GM21423 (cell line): ENCODE measurements around the gene GOLM1.

Experiments
- ATAC-seq: cut with Tn5 transposase; IDR thresholded peaks from one replicate; pipeline ENCODE4 v1.9.1; 2021; ENCODE audit warnings: mild to moderate bottlenecking, moderate library complexity; ENCODE audit not compliant: unreplicated experiment

The GOLM1 gene

DNA sequence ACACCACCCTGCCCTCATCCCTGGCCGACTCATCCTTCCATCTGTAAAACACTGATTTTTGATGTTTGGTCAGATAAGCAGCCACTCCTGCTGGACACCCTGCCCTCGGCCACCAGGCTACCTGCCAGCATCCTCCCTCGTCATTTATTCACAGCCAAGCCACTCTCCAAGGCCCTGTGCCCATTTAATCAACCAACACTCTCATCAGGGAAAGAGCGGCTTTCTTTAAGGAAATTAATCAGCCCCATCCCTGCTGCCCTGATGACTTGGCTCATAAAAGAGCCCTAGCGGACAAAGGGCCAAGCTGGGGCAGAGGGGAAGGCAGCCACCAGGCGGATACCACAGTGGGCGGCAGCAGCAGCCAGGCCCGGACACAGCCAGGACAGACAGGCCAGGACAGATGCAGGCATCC, 52.4 kb downstream of the GOLM1 start:
- ATAC-seq = no peak

DNA sequence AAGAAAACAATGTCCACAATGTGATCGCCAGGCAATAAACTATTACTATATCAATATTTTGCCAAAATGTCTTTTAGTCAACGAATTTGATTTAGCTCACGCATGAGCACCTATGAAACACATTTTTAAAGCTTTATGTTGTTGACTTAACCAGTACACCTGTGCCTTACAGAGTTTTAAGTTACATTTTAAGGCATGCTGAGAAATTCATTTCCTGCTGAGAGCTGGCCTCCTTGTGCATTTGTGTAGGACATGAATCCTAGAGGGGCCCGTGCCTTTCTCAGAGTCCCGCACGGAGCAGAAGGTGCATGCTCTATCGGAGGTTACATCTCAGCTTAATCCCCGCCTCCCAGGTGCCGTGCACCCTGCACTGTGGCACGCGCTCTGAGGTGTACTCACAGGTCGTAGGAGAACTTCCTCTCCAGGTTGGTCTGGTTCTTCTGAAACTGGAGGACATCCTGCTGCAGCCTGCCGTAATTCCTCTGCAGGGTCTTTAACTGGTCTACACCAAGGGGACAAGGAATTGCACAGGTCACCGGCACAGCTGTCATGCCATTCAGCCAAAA, 53.2 kb downstream of the GOLM1 start:
- ATAC-seq = no peak

DNA sequence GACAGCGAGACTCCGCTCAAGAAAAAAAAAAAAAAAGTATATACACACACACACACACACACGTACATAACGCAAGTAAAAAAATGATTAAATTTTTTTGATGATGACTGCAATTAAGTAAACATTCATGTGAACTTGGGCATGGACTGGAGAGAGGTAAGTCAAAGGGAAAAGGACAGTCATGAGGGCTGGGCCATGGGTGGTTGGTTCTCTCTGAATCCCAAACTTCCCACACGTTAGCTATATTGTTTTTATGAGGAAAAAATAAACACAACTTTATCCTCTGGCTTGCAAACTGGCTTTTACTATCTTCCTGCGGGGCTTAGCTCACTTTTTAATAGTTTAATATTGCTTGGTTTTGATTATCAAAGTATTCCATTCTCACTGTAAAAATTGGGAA, 53.7 kb downstream of the GOLM1 start:
- ATAC-seq = no peak

DNA sequence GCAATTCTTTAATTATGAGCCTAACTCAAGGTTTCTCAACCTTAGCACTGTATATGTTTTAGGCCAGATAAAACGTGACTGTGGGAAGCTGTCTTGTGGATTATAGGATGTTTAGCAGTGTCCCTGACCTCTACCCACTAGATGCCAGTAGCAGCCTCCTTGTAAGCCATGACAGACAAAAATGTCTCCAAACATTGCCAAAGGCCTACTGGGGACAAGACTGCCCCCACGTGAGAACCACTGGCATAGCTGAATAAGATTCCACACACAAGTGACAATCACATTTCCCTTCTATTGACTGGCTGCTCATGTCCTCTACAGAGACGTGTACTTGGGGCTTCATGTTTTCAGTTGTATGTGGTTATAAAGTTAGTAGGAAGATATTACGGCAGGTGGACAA, 55.4 kb downstream of the GOLM1 start:
- no peak for ATAC-seq

DNA sequence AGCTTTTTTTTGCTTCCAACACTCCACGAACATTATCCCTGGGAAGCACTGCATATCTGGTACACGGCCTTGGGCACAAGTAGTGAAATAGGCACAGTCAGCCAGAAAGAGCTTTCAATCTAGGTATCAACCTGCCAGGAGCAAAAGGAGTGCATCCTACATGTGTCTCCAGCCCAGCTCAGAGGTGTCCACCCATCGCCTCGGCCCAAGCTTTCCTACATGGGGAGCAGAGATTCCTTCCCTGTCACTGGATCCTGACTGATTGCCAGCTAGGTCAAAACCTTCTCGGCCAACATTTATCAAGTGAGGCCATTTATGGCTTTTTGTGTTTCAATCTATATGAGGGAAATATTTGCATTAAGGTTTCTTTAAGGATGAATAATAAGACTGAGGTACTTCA, 55.8 kb downstream of the GOLM1 start:
- ATAC-seq = no peak

DNA sequence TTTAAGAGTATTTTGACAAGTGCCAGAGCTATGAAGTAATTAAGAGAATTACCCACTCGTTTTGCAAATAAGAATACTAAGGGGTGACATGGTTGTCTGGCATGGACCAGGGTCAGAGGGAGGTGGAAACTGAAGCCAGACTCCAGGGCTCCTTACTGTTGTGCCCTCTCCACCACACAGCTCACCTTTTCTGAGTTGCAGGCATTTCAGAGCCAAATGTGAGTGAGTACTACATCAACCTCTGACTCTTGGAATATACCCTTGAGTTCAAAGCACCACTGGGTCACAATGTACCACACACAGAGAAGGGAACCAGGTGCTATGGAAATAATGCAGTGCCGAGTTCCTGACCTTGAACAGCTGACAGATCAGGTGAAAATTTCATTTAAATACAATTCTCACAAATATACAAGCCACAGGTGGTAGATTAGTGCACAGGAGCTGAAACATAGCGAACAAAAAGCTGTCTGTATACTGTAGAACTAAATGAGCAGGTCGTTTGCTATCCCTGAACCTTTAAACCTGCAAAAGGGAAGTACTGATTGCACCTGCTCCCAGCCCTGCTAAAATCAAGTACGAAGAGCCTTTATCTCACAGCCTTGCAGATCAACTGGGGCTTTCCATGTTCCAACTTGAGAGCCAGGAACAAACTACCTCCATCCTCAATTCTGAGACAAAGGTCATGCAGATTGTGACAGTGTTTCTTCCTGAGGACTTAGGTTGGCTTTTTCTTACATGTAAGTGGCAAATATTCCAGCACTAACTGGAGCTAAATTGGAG, 57.0 kb downstream of the GOLM1 start:
- no peak for ATAC-seq

DNA sequence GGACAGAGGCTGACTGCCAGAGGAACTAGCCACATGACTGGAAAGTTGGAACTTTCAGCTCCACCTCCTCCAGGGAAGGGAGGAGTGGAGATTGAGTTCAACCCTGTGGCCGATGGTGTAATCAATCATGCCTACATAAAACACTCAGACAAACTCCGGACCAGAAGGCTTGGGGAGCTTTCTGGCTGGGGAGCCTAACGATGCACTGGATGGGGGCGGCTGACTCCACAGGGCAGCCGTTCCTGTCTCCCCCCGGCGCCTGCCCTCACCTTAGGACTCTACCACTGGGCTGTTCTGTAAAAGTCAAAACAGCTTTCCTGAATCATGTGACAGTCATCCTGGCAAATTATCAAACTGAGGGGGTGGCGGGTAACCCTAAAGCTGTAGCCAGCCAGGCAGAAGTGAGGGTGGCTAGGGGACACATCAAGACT, 58.0 kb downstream of the GOLM1 start:
- ATAC-seq = no peak

DNA sequence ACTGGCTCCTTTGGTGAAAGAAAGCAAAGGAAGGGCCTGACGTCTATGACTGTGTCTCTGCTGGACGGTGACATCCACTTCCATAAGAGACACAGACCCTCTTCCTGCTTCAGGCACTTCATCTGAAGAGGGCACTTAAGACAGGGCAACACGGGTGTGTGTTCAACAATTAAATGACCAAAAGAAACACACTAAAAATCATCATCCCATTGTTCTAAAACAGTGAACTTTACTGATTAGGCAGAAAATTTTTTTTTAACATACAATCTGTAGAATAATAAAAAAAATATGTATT, 58.5 kb downstream of the GOLM1 start:
- no peak for ATAC-seq

DNA sequence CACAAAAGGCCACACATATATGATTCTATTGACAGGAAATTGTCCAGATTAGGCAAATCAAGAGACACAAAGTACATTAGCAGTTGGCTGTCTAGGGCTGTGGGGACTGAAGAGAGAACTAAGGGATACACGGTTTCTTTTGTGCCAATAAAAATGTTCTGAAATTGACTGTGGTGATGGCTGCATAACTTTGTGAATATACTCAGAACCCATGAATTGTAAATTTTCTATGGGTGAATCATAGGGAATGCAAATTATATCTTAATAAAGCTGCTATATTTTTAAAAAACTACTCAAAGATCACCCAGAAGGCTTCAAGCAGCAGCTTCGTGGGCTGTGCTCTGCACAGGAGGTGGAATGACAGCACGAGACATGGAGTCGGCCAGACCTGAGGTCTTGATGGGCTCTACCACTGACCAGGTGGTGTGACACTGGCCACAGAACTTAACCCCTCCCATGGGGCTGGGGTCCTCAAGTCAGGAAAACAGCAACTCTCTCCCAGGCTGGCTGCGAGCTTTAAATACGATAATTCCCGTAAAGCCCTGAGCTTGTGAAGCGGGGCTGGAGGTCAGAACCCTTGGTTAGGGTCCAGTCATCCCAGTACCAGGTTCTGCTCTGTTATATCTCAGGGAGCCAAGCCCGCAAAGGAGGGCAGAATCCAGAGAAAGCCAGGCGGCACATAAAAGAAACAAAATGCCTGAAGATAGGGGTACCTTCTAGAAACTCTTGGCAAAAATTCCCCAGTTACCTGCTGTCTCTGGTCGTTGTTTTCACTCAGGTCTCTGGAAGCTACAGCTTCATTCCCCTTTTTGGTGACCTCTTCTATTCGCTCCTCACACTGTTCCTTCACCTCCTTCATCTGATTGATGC, 59.1 kb downstream of the GOLM1 start:
- ATAC-seq = no peak

DNA sequence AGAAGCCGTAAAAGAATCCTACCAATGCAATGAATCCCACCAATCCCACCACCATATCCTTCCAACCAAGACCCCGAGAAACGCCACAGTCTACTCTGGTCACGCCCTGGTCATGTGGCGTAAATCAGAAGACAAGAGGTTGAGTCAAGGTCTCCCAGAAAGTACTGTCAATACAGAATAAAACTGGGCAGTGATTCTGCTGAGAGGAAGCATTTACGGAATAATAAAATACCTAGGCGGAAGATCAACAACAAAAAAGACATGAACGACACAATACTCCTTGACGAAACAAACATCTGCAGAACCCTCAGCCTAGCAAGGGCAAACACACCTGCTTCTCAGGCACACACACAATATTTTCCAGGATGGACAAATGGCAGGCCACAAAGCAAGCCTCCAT, 62.8 kb downstream of the GOLM1 start:
- no peak for ATAC-seq

DNA sequence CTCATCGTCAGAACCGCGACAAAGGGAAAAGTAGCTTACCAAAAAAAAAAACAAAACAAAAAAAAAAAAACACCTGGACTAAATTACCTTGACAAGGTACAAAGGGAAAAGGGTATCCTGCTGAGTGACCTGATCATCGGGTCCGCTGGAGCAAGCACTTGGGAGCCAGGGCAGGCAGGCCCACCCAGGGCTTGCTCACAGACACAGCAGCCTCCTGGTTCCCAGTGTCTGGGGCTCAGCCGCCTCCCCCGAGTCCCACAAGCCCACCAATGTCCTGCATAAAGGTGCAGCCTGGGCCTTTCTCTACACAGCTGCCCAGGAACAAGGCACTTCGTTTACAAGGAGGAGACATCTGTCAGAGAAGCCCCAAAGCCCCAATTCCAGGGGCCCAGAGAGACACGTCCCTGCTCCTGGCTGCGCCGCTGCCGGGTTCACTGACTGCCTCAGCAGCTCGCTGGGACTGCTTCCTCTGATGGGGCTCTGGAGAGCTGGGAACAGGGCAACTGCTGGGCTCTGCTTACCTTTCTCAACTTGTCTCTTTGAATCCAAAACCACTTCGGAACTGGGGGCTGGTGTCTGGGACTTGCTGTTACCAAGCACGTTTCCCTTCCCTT, 63.4 kb downstream of the GOLM1 start:
- no peak for ATAC-seq

DNA sequence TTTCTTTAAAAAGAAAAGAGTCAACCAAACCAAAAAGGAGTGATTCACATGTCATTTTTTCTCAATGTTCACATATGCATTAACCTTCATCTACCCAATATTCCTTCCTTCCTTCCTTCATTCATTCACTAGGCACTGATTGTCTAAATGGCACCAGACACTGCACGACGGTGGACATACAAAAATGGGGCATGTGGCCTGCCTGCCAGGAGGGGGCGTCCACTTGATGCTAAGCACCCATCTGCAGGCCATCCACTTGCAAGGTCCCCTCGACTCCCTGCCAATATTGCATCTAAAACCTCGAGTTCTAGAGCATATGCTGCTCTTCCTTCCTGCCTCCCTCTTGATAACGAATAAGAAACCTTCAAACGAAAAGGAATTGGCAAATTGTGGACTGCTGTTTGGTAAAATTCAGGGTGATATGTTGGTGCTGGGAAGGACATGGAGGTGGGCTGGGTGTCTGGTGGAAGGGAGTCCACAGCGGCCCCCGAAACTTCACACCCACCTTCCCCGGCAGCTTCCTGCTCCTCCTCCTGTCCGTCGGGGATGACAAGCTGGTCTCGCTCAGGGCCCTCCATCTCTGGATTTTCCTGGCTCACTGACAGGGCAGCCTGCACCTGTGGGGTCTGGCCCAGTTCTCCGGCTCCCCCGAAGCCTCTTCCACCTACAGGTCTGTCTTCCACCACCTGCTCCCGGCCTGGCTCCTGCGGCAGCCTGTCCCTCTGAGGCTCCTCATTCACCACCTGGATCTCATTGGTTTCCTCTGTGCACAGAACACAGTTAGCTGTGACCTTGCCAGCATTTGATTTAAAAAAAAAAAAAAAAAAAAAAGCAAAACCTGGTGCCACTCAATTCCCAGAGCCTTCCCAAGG, 64.3 kb downstream of the GOLM1 start:
- ATAC-seq = no peak

DNA sequence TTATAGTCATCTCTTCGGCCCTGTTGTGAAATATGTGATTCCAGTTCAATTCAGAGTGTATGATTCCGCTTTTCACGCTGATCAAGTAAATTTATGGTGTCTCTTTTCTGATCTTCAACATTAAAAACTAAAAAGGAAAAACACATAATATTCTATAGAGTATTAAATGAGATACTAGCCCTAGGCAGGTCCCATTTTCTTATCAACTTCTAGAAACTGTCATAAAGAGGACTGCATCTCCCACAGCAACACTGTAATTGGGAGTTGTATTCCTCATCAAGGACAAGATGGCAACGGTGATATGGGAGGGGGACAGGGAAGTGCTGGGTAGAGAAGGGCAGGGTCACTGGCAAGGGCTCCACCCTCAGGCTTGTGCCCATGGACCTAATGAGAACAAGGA, 71.6 kb downstream of the GOLM1 start:
- ATAC-seq = no peak

DNA sequence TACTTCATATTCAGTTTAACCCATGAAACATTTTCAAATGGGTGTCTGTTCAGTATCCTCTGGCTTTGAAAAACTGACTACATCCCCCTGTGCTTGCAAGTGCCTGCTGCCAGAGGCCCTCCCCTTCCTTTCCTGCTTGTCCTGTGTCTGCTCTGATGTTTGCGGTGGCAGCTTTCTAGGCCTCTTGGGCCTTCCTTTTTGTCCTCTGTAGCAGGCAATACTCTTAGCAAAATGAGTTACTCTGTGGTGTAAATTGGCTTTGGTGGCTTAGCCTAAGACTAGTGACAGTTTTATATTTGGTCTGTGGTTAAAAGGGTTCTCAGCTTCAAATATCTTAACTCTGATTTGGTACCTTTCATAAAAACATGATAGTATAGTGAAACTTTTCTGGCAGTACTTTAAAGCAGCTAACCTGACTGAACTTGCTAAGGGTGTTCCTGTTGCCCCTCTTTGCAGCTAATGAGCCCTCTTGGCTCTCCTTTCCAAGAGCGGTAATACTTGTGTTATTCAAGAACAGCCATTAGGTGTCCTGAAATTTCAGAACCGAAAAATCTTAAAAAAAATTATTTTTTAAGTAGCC, 76.6 kb downstream of the GOLM1 start:
- ATAC-seq = no peak

DNA sequence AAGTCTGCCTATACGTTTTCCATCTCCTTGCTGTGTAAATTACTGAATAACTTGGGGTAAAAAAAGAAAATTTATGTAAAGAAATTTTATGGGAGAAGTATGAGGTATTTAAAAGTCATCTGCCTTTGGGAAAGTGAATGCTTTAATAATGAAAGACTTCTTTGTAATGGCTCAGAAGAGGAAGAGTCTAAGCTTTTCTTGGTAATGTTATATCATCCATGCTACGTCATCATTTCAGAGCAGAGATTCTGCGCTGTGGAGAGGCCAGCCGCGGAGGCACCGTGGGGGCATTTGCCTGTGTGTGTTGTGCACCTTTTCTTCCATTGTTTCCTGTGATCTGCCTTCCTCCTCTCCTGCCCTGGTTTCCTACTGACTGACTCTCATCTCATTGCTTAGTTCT, 78.2 kb downstream of the GOLM1 start:
- ATAC-seq = no peak

DNA sequence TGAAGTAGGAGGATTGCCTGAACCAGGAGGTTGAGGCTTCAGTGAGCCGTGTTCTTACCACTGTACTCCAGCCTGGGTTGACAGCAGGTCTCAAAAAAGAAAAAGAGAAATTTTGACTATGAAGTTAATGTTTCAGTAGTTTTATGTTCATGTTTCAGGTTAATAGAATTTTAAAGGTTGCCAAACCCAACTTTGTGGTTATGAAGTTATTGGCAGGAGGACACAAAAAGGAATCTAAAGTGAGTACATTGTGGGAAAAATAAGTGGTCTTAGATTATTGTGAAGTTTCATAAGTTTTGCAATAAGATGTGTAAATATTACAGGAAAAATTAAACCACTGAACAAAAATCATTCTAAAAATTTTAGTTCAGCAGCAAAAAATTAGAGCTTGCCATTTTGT, 78.6 kb downstream of the GOLM1 start:
- no peak for ATAC-seq

DNA sequence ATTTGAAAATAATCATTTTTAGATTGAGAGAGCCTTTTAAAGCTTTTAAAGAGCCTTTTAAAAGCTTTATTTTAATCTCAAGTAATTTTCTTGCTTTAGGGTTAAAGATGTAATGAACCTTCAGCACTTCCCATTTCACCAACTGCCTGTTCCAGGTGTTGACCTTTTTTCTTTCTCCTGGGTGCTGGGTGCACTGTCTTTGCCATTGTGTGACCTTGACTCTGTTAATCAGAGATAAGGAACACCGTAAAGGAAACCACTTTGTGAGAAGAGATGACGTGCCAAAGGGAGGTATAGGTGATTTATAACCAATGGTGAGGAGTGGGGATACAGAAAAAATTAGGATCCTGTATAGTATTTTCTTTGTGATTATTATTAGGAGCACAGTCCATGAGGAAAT, 90.2 kb downstream of the GOLM1 start:
- ATAC-seq = no peak

DNA sequence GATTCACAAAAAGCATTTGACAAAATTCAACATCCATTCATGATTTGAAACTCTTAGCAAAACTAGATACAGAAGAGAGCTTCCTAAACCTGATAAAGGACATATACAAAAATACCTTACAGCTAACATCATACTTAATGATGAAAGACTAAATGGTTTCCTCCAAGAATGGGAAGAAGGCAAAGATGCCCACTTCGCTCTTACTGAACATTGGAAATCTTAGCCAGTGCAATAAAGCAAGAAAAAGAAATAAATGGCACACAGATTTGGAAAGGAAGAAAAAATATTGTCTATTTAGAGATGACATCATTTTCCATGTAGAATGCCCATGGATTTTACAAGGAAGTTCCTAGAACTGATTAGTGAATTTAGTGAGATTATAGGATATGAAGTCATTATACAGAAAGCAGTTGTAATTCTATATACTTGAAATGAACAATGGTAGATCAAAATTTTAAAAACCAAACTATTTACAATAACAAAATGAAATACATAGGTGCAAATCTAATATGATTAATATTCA, 94.0 kb downstream of the GOLM1 start:
- no peak for ATAC-seq

DNA sequence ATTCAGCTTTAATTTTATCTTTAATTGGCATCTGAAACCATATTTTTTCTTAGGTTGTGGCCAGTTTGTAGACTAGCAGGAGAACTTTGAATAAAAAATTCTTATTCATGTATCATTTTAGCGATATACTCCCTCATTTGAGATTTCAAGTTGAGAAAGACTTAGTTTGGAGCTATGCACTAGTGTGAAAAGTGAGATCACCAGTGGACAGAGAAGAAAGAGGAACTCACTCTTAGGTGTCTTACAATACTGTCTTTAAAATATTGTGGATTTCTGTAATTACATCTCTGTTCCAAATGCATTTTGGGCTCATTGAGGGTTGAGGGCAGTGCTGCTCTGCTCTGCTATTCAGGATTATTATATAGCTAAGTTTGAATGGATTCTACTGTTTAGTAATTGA, 103.8 kb downstream of the GOLM1 start:
- ATAC-seq = no peak

DNA sequence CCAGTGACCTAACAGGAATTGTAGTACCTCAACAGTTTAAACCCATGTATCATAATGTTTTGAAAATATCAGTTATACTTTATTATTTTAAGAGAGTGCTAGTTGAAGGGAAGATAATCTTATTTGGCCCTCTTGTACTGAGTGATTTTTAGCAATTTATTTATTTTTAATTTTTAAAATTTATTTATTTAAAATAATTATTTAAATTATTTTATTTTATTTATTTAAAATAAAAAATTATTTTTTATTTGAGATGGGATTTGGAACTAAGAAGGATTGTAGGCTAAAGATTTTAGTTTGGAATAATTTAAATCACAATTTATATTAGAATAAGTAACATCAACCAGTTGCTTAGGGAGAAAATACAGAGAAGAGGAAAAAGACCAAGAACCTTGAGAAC, 104.3 kb downstream of the GOLM1 start:
- ATAC-seq = no peak
